ENCODE results near the gene DOCK2. TPM values are rescaled to one million over a fixed set of nuclear protein-coding genes. Genes with fewer than 3 reads are reported as not detected.

Gene DOCK2
- total RNA-seq, 1 donor from 2014 or later = 4.2 TPM

GRCh38 chr5:170131235-170131634, 494.2 kb downstream of the DOCK2 start:
- no peaks in the 10 kb centered on the region for H3K27me3 ChIP-seq (ENCODE audit: low read depth)
- intact Hi-C loops (cut with micrococcal nuclease) = no loop called here
- DNase-seq = no peak
- peaks cover 17% of the 10 kb centered on the region for H3K9me3 ChIP-seq (replicated peaks)
- no peak overlapping the region for H3K4me3 ChIP-seq
- no peaks in the 10 kb centered on the region for H3K36me3 ChIP-seq
- H3K27ac ChIP-seq (replicated peaks) = no peak overlapping the region
- no peaks in the 10 kb centered on the region for H3K4me1 ChIP-seq
- TF ChIP-seq, protein P1, sequence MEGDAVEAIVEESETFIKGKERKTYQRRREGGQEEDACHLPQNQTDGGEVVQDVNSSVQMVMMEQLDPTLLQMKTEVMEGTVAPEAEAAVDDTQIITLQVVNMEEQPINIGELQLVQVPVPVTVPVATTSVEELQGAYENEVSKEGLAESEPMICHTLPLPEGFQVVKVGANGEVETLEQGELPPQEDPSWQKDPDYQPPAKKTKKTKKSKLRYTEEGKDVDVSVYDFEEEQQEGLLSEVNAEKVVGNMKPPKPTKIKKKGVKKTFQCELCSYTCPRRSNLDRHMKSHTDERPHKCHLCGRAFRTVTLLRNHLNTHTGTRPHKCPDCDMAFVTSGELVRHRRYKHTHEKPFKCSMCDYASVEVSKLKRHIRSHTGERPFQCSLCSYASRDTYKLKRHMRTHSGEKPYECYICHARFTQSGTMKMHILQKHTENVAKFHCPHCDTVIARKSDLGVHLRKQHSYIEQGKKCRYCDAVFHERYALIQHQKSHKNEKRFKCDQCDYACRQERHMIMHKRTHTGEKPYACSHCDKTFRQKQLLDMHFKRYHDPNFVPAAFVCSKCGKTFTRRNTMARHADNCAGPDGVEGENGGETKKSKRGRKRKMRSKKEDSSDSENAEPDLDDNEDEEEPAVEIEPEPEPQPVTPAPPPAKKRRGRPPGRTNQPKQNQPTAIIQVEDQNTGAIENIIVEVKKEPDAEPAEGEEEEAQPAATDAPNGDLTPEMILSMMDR (IDR thresholded peaks at IDR 0.05; ENCODE audit: borderline replicate concordance) = no peak

- no peaks in the 10 kb centered on the region for H3K36me3 ChIP-seq
- intact Hi-C loops (cut with micrococcal nuclease) = no loop called here
- no peak overlapping the region for H3K4me3 ChIP-seq
- TF ChIP-seq, protein P1 (IDR thresholded peaks at IDR 0.05; ENCODE audit: borderline replicate concordance) = no peak
- no peaks in the 10 kb centered on the region for H3K27me3 ChIP-seq (ENCODE audit: low read depth)
- H3K4me1 ChIP-seq = no peaks in the 10 kb centered on the region
- H3K9me3 ChIP-seq (replicated peaks) = peaks cover 6% of the 10 kb centered on the region
- no peak for DNase-seq
- H3K27ac ChIP-seq (replicated peaks) = no peak overlapping the region
Measured at GRCh38 chr5:170132269-170132975, 495.3 kb downstream of the DOCK2 start.

Small RNA genes lying within 50 kb of the gene (microRNA-seq; reads per million reads assigned to microRNA genes)
- not detected for gene MIR378E

Other genes with a start within 250 kb of the DOCK2 start
- 4.3 TPM for gene SPDL1, start 53.5 kb upstream of the DOCK2 start, total RNA-seq

Data from left ventricle myocardium inferior (tissue), 1 donor.